Ovary (tissue), 9 donors: ENCODE results near the gene PPP1R1B. TPM values are rescaled to one million over a fixed set of nuclear protein-coding genes. Genes with fewer than 3 reads are reported as not detected.

Experiments
- DNase-seq, 5 donors: peaks; one replicate each; pipeline ENCODE4 v3.0.0-alpha.2; 2019 to 2020
- H3K27ac ChIP-seq, 2 donors: fragments of 200-600 bp; one replicate each; pipeline versions ENCODE4 v1.5.1 to v1.8.0; 2019 to 2022
- H3K27me3 ChIP-seq: fragments of 200-600 bp; one replicate; pipeline ENCODE4 v1.8.0; 2022
- H3K36me3 ChIP-seq: fragments of 200-600 bp; sonication (generic); one replicate; pipeline ENCODE4 v1.5.1; 2019
- H3K4me1 ChIP-seq: one replicate; pipeline ENCODE4 v1.8.1; 2013; ENCODE audit warnings: mild to moderate bottlenecking, moderate library complexity; ENCODE audit not compliant: insufficient read depth
- H3K4me3 ChIP-seq: fragments of 200-600 bp; sonication (generic); one replicate; pipeline ENCODE4 v1.5.1; 2017
- H3K9me3 ChIP-seq, 2 donors: fragments of 200-600 bp in 1 of 2; sonication (generic) in 1 of 2; one replicate each; pipeline versions ENCODE4 v1.5.1 to v1.8.1; 2013 to 2019; ENCODE audit warnings: mild to moderate bottlenecking in 1 of 2, moderate library complexity in 1 of 2
- EP300 ChIP-seq: sonication (generic); formaldehyde crosslinking; IDR thresholded peaks from one replicate; pipeline ENCODE4 v1.6.1; 2017; ENCODE audit warnings: antibody characterized with exemption
- POLR2A ChIP-seq: fragments of 450-650 bp; IDR thresholded peaks from one replicate; pipeline ENCODE4 v1.6.1; 2017; ENCODE audit warnings: antibody characterized with exemption, mild to moderate bottlenecking, moderate library complexity
- WGBS, 3 donors: extraction: QIAGEN DNeasy Blood & Tissue Kit in 1 of 3; methylation state at CpG; one replicate each; pipeline versions ENCODE4 v1.1.5 to v1.1.7; 2013 to 2017; 5-methylcytosine and 5-hydroxymethylcytosine counted together
- intact Hi-C, 4 donors: fragments of 100-400 bp; cut with DNase I; formaldehyde crosslinking; loops; one replicate each; pipeline versions ENCODE4 v1.11.0 to v1.15.1; 2022 to 2023
- polyA plus RNA-seq, 2 donors: library from polyadenylated mRNA; stranded (reverse); fragments of 200-250 nt in 1 of 2; fragments of 350-450 nt in 1 of 2; fragmentation: Illumina TruSeq in 1 of 2; extraction: RNeasy Lipid Tissue Mini Kit (QIAGEN cat#74804) in 1 of 2; gene quantifications; one replicate each; pipeline ENCODE4 v1.2.3, GENCODE V29; 2013 to 2014
- total RNA-seq, 7 donors: library from RNA; depleted of rRNA in 2 of 7; stranded (reverse); fragments of >200 nt in 2 of 7; fragmentation: NEBNext Ultra II Directional in 3 of 7; extraction: Animal tissue kit (Norgen Biotek cat#: 25700) in 3 of 7; gene quantifications; one replicate each; pipeline versions ENCODE4 v1.1.0 to v1.2.4, GENCODE V29; 2016 to 2023
- TF ChIP-seq, protein P1 (sequence below), 3 donors: fragments of 450-650 bp in 2 of 3; fragments of 200-600 bp in 1 of 3; IDR thresholded peaks; one replicate each; pipeline versions ENCODE4 v1.5.1 to v1.8.0; 2016 to 2022; ENCODE audit warnings: antibody characterized with exemption in 3 of 3, mild to moderate bottlenecking in 1 of 3
- donor health status: DM: no; HTN: no; CAD: no; lungs with moderate emphysema.
- donor health status: DM: no; HTN: no; CAD: no.
- donor health status: Bipolar disorder and iron deficiency.
- donor health status: DM: yes; HTN: yes; CAD: no.
- donor health status: DM: no; HTN: no; CAD: no.
- donor health status: DM: yes; HTN: yes; CAD: no.

PPP1R1B gene
- total and polyA plus RNA-seq, 9 donors: 0.43 to 23.0 (median 10.1) TPM

DNA sequence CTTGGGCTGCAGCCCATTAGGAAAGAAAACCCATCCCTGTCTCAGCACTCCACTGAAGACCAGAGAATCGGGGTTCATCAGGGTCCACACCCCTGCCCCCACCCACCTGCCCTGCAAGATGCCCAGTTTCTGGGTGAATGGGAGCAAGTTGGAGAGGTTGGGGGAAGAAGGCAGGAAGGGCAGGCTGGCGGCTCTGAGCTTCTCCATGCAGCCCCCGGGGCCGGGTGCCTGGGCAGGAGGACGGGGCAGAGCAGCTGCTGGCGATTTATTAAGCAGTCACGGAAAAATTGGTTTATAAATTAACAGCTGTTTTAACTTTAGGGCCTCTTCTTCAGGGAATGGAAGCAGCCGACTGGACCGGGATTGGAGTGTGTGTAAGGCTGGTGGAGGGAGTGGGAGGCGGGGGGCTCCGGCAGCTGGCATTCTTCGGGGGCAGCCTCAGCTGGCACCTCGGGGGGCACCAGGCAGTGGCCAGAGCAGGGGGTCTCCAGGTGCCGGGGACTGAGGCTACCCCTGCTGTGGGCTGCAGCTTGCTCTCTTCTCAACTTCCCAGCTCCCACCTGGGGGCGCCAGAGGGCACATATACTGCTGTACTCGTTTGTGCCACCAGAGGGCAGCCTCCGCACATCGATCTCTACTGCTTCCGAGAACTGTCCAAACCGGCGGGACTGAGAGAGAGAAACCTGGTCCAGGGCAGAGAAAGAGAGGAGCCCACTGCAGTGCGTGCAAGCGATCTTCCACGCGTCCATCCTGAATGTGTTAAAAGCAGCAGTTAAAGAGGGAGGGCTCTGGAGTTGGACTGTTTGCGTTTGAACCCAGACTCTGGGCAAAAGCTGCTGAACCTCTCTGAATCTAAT is 5.0 kb upstream of the PPP1R1B start:
- intact Hi-C loops: loop anchor here (5.0 to 10.0 kb wide), 4 partner anchors 46 to 131 kb away; partner anchors contain the start of genes PNMT (in 1 of the 4) and TCAP (in 1 of the 4)
- Histone ChIP-seq H3K4me1 (peaks cover 4% of the 10 kb centered on the region), H3K4me3 (no peak overlapping the region), H3K9me3 (no peaks in the 10 kb centered on the region), H3K36me3 (no peaks in the 10 kb centered on the region), H3K27me3 (no peaks in the 10 kb centered on the region), H3K27ac (no peak overlapping the region)
- TF ChIP-seq EP300: no peak
- TF ChIP-seq, protein P1, sequence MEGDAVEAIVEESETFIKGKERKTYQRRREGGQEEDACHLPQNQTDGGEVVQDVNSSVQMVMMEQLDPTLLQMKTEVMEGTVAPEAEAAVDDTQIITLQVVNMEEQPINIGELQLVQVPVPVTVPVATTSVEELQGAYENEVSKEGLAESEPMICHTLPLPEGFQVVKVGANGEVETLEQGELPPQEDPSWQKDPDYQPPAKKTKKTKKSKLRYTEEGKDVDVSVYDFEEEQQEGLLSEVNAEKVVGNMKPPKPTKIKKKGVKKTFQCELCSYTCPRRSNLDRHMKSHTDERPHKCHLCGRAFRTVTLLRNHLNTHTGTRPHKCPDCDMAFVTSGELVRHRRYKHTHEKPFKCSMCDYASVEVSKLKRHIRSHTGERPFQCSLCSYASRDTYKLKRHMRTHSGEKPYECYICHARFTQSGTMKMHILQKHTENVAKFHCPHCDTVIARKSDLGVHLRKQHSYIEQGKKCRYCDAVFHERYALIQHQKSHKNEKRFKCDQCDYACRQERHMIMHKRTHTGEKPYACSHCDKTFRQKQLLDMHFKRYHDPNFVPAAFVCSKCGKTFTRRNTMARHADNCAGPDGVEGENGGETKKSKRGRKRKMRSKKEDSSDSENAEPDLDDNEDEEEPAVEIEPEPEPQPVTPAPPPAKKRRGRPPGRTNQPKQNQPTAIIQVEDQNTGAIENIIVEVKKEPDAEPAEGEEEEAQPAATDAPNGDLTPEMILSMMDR (IDR thresholded peaks at IDR 0.05): peak; percentile 87 to 99 (median 98)
- peak; percentile 74 to 94 (median 88) for DNase-seq
- WGBS, 3 donors: 5 to 10% (median 7%) methylated on average over 26 of the region's 26 CpGs

DNA sequence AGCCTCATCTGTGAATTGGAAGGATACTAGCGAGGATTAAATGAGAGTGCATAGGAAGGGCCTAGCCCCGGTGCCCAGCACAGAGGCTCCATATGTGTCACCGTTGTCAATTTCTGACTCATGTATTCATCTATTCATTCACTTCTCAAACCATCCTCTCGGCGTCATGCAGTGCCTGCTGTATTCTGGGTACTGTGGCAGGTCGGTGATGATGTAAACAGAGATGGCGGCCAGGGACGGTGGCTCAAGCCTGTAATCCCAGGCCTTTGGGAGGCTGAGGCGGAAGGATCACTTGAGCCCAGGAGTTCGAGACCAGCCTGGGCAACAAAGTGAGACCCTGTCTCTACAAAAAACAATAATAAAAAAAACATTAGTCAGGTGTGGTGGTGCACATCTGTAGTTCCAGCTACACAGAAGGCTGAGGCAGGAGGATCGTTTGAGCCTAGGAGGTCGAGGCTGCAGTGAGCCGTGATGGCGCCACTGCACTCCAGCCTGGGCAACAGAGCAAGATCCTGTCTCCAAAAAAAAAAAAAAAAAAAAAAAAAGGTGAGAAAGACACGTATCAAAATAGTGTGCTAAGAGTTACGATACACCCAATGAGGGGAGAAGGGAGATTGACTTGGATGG is 4.3 kb upstream of the PPP1R1B start:
- Histone ChIP-seq H3K27me3 (no peaks in the 10 kb centered on the region), H3K4me3 (no peak overlapping the region), H3K9me3 (no peaks in the 10 kb centered on the region), H3K4me1 (peaks cover 2% of the 10 kb centered on the region), H3K27ac (no peak overlapping the region), H3K36me3 (no peaks in the 10 kb centered on the region)
- intact Hi-C loops: loop anchor here (5.0 to 10.0 kb wide), 4 partner anchors 45 to 130 kb away; partner anchors contain the start of genes PNMT (in 1 of the 4) and TCAP (in 1 of the 4)
- DNase-seq: no peak
- 54 to 56% (median 54%) methylated on average over 16 of the region's 16 CpGs for WGBS, 3 donors
- no peak for TF ChIP-seq EP300
- no peak for TF ChIP-seq POLR2A
- TF ChIP-seq, protein P1 (IDR thresholded peaks at IDR 0.05): no peak

DNA sequence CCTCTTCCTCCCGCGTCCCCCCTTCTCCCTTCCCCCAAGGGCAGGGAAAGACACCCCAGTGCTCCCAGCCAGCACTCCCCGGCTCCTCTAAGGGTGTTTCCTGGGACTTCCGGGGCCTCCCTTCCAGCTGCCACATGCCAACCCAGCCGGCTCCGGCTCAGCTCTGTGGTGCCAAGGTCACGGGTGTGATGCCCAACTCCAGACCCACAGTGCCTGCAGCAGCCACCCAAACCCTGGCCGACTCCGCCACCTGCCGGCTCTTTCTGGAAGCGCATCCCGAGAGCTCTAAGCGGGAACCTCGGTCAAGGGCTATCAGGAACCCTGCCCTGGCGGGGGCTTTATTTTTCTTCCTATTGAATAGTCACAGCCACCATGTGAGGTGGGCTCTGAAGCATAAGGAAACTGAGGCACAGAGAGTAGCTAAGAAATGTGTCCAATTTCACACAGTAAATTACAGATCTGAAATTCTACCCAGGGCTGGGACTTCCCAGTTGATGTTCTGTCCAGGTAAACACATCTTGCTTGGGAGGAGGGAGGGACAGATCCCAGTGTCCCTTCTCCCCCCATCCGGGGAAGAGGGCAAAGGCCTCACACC is 3.3 kb upstream of the PPP1R1B start:
- no peaks in the 10 kb centered on the region for H3K9me3 ChIP-seq
- H3K4me1 ChIP-seq: peaks cover 2% of the 10 kb centered on the region
- H3K27me3 ChIP-seq: no peaks in the 10 kb centered on the region
- no peak overlapping the region for H3K27ac ChIP-seq
- WGBS, 3 donors: 1 to 4% (median 3%) methylated on average over 16 of the region's 16 CpGs
- H3K4me3 ChIP-seq: no peak overlapping the region
- intact Hi-C loops: loop anchor here (5.0 to 10.0 kb wide), 4 partner anchors 44 to 129 kb away; partner anchors contain the start of genes PNMT (in 1 of the 4) and TCAP (in 1 of the 4)
- DNase-seq: peak; percentile 55 to 84 (median 77)
- TF ChIP-seq, protein P1 (IDR thresholded peaks at IDR 0.05): peak; percentile 45 to 70 (median 50)
- TF ChIP-seq POLR2A: no peak
- H3K36me3 ChIP-seq: no peaks in the 10 kb centered on the region

DNA sequence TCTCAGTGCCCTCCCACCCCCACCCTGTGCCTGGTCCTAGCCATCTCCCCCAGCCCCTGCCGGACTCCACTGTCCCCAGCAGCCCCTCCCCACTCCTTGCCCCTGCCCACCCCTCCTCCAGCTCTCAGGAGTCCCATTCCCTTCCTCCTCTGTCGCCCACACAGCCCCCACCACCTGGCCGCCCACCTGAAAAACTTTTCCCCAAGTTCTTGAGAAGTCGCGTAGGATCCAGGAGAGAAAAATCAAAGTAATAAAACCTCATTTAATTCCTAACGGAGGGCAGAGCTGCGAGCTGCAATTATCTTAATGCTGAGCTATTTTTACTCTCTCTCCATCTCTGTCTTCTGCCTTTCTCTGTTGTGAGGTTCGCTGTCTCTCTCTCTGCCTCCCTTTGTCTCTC is 2.4 kb upstream of the PPP1R1B start:
- intact Hi-C loops: loop anchor here (5.0 to 10.0 kb wide), 4 partner anchors 43 to 128 kb away; partner anchors contain the start of genes PNMT (in 1 of the 4) and TCAP (in 1 of the 4)
- no peaks in the 10 kb centered on the region for H3K9me3 ChIP-seq
- no peaks in the 10 kb centered on the region for H3K36me3 ChIP-seq
- no peak for TF ChIP-seq POLR2A
- no peak for TF ChIP-seq EP300
- TF ChIP-seq, protein P1 (IDR thresholded peaks at IDR 0.05): no peak
- no peaks in the 10 kb centered on the region for H3K27me3 ChIP-seq
- DNase-seq: no peak
- WGBS, 3 donors: 63 to 68% (median 66%) methylated on average over 8 of the region's 8 CpGs
- H3K27ac ChIP-seq: no peak overlapping the region
- peaks cover 2% of the 10 kb centered on the region for H3K4me1 ChIP-seq
- no peak overlapping the region for H3K4me3 ChIP-seq
